ENCODE measurements around the gene RAB11FIP4. TPM values are rescaled to one million over a fixed set of nuclear protein-coding genes. Genes with fewer than 3 reads are reported as not detected.
A peak's percentile ranks its signal among the peaks of the same experiment; 100 is the strongest.

Gene RAB11FIP4
- total RNA-seq, 3 donors from 2014 or later, result 9.9 to 11.0 (median 10.8) TPM

- Mint-ChIP-seq H3K36me3 (ENCODE audit: insufficient read depth) (no peaks in the 10 kb centered on the region), H3K27me3 (ENCODE audit: low read depth) (no peaks in the 10 kb centered on the region), H3K4me3 (no peak overlapping the region), H3K4me1 (ENCODE audit: low read depth) (peaks cover 3% of the 10 kb centered on the region), H3K9me3 (no peaks in the 10 kb centered on the region)
- peak in 1 of 2 donors; percentile 21 for ATAC-seq
- no peak for DNase-seq
Measured at GRCh38 chr17:31583772-31584356, 192.4 kb downstream of the RAB11FIP4 start.

GRCh38 chr17:31584438-31585279, 193.2 kb downstream of the RAB11FIP4 start:
- Mint-ChIP-seq H3K9me3 (no peaks in the 10 kb centered on the region), H3K27me3 (ENCODE audit: low read depth) (no peaks in the 10 kb centered on the region), H3K36me3 (ENCODE audit: insufficient read depth) (no peaks in the 10 kb centered on the region), H3K4me1 (ENCODE audit: low read depth) (peaks cover 3% of the 10 kb centered on the region), H3K4me3 (no peak overlapping the region)
- no peak for DNase-seq
- ATAC-seq, result no peak

DNA sequence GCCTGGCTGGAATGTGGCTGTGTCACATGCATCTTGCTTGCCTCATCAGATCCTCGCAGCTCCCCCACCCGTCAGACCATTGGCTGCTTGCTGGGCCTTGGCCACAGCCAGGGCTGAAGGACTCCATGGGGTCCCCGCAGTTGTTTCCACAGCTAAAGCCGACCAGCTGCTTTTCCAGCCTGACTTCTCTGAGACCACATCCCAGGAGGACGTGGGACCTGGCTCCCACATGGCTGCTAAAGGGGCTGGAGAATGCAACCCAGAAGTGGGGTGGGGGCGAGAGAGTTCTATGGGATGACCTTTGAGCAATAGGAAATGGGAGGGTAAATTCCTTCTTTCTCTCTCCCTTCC, 193.8 kb downstream of the RAB11FIP4 start:
- Mint-ChIP-seq H3K4me1 (ENCODE audit: low read depth) (peaks cover 3% of the 10 kb centered on the region), H3K36me3 (ENCODE audit: insufficient read depth) (no peaks in the 10 kb centered on the region), H3K9me3 (no peaks in the 10 kb centered on the region), H3K4me3 (no peak overlapping the region), H3K27me3 (ENCODE audit: low read depth) (no peaks in the 10 kb centered on the region)
- no peak for ATAC-seq
- no peak for DNase-seq

- DNase-seq, result no peak
- no peak overlapping the region for H3K4me3 Mint-ChIP-seq
- H3K27me3 Mint-ChIP-seq (ENCODE audit: low read depth), result no peaks in the 10 kb centered on the region
- no peaks in the 10 kb centered on the region for H3K36me3 Mint-ChIP-seq (ENCODE audit: insufficient read depth)
- peaks cover 3% of the 10 kb centered on the region for H3K4me1 Mint-ChIP-seq (ENCODE audit: low read depth)
- no peak for ATAC-seq
- H3K9me3 Mint-ChIP-seq, result no peaks in the 10 kb centered on the region
Measured at GRCh38 chr17:31586946-31587345, 195.5 kb downstream of the RAB11FIP4 start.

DNA sequence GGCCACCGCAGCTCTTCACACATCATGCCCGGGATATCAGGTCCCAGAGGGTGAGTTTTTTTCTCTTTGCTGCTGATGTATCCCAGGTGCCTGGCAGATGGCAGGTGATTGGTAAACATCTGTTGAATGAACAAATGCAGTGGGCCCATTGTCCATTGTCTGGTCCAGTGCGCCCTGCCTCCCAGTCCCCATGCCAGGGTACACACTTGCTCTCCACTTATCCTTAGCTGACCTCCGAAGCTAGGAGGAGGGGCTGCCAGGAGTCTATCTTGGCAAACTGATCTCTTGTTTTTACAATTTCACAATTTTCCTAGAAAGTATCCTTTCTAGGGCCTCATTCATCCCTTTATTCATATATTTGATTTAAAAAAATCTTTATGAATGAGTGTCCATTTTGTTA, 196.0 kb downstream of the RAB11FIP4 start:
- H3K27me3 Mint-ChIP-seq (ENCODE audit: low read depth), result no peaks in the 10 kb centered on the region
- no peaks in the 10 kb centered on the region for H3K9me3 Mint-ChIP-seq
- H3K4me1 Mint-ChIP-seq (ENCODE audit: low read depth), result peaks cover 1% of the 10 kb centered on the region
- ATAC-seq (no peak), DNase-seq (no peak)
- H3K36me3 Mint-ChIP-seq (ENCODE audit: insufficient read depth), result no peaks in the 10 kb centered on the region
- H3K4me3 Mint-ChIP-seq, result no peak overlapping the region

Other genes starting within 250 kb of the RAB11FIP4 start
- under 1 TPM in 1 of 3 donors, not detected in 2; 0.15 TPM for gene OMG, start 94.4 kb upstream of the RAB11FIP4 start, total RNA-seq
- gene EVI2B, start 77.6 kb upstream of the RAB11FIP4 start, total RNA-seq, result 1 to 10 TPM; 5.0 to 7.0 (median 7.0) TPM
- 10 to 100 TPM; 18.4 to 25.1 (median 19.4) TPM for gene EVI2A, start 70.1 kb upstream of the RAB11FIP4 start, total RNA-seq

Data from activated T-cell treated with anti-CD3 and anti-CD28 coated beads, Interleukin-2, amount 50 U/mL, for 4 hours (primary cell).